GM18867 (cell line): Measurements from ENCODE around the gene KRTAP12-4.
"Not testable (repeated sequence)": the region's sequence is repeated elsewhere in the genome, so short reads cannot be mapped to it uniquely, and the experiment has no call there.

Experiments used
- ATAC-seq: cut with Tn5 transposase; IDR thresholded peaks from one replicate; pipeline ENCODE4 v1.9.1; 2021; ENCODE audit warnings: mild to moderate bottlenecking, moderate library complexity; ENCODE audit not compliant: unreplicated experiment

The KRTAP12-4 gene

GRCh38 chr21:44654576-44655175, at the start of gene KRTAP12-4:
TSS of gene KRTAP12-4 (minus strand) at chr21:44654659. CDS start at chr21:44654614, 45 bp downstream.
- ATAC-seq, result no peak

- ATAC-seq, result no peak
Observed at GRCh38 chr21:44703731-44704635, 49.5 kb upstream of the KRTAP12-4 start.

GRCh38 chr21:44702973-44703730, 48.7 kb upstream of the KRTAP12-4 start:
- ATAC-seq, result no peak

GRCh38 chr21:44702111-44702972, 47.9 kb upstream of the KRTAP12-4 start:
- no peak for ATAC-seq

GRCh38 chr21:44701541-44701940, 47.1 kb upstream of the KRTAP12-4 start:
- ATAC-seq, result no peak

- no peak for ATAC-seq
Observed at GRCh38 chr21:44701023-44701400, 46.6 kb upstream of the KRTAP12-4 start.

GRCh38 chr21:44700101-44701022, 45.9 kb upstream of the KRTAP12-4 start:
- ATAC-seq, result no peak

- no peak for ATAC-seq
Observed at GRCh38 chr21:44699502-44700001, 45.1 kb upstream of the KRTAP12-4 start.

- no peak for ATAC-seq
Observed at GRCh38 chr21:44697811-44698734, 43.6 kb upstream of the KRTAP12-4 start.

GRCh38 chr21:44697172-44697810, 42.8 kb upstream of the KRTAP12-4 start, which contains the start of gene KRTAP10-12:
TSS of gene KRTAP10-12 (plus strand) at chr21:44697172. CDS start at chr21:44697202, 30 bp downstream.
- ATAC-seq, result not testable (repeated sequence)

GRCh38 chr21:44696572-44696971, 42.1 kb upstream of the KRTAP12-4 start:
- ATAC-seq, result no peak

GRCh38 chr21:44695641-44696040, 41.2 kb upstream of the KRTAP12-4 start:
- ATAC-seq, result no peak

- ATAC-seq, result no peak
Observed at GRCh38 chr21:44695184-44695583, 40.7 kb upstream of the KRTAP12-4 start.

- ATAC-seq, result no peak
Observed at GRCh38 chr21:44694776-44695175, 40.3 kb upstream of the KRTAP12-4 start.

- ATAC-seq, result no peak
Observed at GRCh38 chr21:44692798-44693512, 38.5 kb upstream of the KRTAP12-4 start.

- no peak for ATAC-seq
Observed at GRCh38 chr21:44691686-44692085, 37.2 kb upstream of the KRTAP12-4 start.

GRCh38 chr21:44689740-44690139, 35.3 kb upstream of the KRTAP12-4 start:
- not testable (repeated sequence) for ATAC-seq
